ENCODE results near the gene UBAP1L.

UBAP1L gene

GRCh38 chr15:65067317-65067644 lies 47.7 kb downstream of the UBAP1L start:
- no peak for FAIRE-seq
- DNase-seq (ENCODE audit: low spot score): no peak

DNA sequence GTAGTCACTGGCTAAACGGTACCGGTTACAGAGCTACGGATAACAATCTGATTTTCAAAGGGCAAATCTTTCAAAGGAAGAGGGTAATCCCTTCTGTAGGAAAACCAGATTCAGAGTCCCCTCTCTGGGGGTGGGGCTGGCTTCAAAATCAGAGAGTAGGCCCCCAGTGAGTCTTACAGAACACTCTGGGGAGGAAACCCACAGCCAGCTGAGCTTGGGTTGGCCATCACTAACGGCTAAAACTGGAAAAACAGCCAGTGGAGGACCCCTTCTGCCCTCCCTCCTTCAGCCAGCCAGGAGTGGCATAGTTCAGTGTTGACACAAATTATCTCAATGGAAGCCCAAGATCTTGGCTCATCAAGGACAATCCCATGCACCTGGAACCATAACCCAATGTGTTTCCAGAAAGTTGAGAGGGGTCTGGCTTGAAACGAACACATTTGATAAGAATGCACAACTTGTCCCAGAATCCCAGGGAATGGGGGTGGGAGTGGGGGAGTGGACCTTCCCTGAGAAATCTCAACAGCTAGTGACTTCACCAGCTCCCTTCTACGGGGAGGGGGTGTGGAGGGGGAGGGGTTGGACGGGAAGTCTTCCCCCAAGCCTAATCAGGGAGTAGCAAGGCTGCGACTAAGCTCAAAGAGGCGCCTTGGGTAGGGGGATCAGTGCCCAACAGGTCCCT lies 48.2 kb downstream of the UBAP1L start:
- FAIRE-seq (peak; percentile 66), DNase-seq (ENCODE audit: low spot score) (no peak)

GRCh38 chr15:65066001-65066634 lies 48.9 kb downstream of the UBAP1L start:
- FAIRE-seq: no peak

GRCh38 chr15:65062726-65063125 lies 52.3 kb downstream of the UBAP1L start:
- FAIRE-seq: peak; percentile 30

More at GRCh38 chr15:65066001-65066634, 48.9 kb downstream of the UBAP1L start:
- DNase-seq (ENCODE audit: low spot score): no peak

GRCh38 chr15:65062061-65062460 lies 52.9 kb downstream of the UBAP1L start:
- FAIRE-seq: no peak
- no peak for DNase-seq (ENCODE audit: low spot score)

More at GRCh38 chr15:65062726-65063125, 52.3 kb downstream of the UBAP1L start:
- DNase-seq (ENCODE audit: low spot score): no peak

GRCh38 chr15:65060641-65061397 lies 54.2 kb downstream of the UBAP1L start:
- DNase-seq (ENCODE audit: low spot score): no peak
- FAIRE-seq: no peak

- DNase-seq (ENCODE audit: low spot score) (no peak), FAIRE-seq (no peak)
Measured at GRCh38 chr15:65059931-65060596, 54.9 kb downstream of the UBAP1L start.

DNA sequence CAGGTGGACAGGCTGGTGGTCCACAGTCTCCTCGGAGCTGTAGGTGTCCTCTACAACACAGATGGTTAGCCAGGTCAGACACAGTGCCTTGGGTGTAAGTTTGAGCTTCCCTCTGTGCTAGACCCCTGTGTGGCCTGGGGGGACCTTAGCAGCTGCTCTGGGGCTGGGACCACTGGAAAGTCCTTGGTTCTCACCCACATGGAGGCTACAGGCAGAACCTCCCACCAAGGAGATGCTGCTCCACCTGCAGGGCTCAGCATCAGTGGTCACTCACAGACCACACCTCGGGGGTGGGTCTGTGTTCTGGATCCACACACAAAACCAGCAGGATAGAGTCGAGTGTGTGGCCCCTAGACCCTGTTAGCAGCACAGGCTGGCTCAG lies 55.6 kb downstream of the UBAP1L start:
- DNase-seq (ENCODE audit: low spot score) (no peak), FAIRE-seq (no peak)

GRCh38 chr15:65058394-65059368 lies 56.3 kb downstream of the UBAP1L start:
- FAIRE-seq (no peak), DNase-seq (ENCODE audit: low spot score) (no peak)

- DNase-seq (ENCODE audit: low spot score) (peak; percentile 47), FAIRE-seq (no peak)
Measured at GRCh38 chr15:65057549-65057940, 57.5 kb downstream of the UBAP1L start.

DNA sequence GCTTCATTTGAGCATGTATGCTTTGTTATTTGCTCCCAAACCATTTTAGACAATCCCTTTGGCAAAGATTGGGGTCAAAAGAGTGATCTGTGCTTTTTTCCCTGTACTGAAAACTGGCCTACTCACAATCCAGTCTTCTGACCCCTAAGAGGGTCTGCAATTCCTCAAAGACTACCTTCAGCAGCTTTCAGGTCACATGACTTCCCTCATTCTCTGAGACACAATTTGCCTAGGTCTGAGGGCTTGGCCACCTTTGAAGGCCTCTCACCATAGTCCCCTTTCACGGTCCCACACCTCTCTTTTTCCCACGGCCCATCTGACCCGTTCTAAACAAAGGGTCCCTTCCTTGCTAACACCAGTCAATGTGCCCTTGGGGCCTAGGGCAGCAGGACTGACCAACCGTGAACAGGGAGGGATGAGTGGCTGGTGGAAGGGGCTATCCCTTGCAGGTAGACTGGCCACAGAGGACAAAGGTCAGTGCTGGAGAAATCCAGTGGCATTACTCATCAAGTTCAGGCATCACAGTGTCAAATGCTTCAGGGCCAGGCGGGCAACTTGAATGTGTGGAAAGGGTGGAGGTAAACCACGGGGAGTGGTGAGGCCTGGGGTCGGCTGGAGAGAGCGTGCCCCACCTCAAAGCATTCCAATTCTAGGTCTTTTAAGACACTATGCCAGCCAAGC lies 58.0 kb downstream of the UBAP1L start:
- peak; percentile 62 for DNase-seq (ENCODE audit: low spot score)
- peak; percentile 82 for FAIRE-seq

GRCh38 chr15:65056106-65056505 lies 58.9 kb downstream of the UBAP1L start:
- no peak for DNase-seq (ENCODE audit: low spot score)

DNA sequence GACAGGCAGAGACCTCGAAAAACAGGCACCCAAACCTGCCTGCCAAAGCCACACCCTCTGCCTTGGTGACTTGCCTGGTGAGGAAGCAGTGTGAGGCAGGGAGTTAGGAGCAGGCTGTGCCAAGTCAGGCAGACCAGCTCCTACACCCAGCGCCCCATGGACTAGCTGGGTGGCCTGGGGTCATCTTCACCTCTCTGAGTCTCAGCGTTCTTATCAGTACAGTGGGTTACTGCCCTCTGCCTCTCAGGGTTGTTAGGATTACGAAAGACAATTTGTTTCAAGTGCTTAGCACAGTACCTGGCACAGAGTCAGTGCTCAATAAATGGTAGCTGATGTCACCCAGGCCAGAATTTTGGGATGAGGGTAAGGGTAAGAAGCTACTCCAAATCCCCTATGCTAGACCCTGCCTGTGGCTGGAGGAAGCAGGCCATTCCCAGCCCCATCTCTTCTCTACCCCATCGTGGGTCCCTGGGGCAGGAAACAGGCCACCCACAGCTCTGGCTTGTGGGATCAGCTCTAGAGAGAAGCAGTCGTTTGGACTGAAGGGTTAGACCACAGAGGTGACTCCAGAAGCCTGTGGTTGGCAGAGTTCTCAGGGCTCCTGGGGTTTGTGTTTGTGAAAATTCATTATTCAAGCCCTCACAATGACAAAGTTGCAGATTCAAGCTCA lies 59.7 kb downstream of the UBAP1L start:
- DNase-seq (ENCODE audit: low spot score): no peak

More at GRCh38 chr15:65056106-65056505, 58.9 kb downstream of the UBAP1L start:
- FAIRE-seq: no peak

GRCh38 chr15:65054333-65055200 lies 60.4 kb downstream of the UBAP1L start:
- peak; percentile 86 for DNase-seq (ENCODE audit: low spot score)
- FAIRE-seq: peak; percentile 83

More for the DNA sequence above, 59.7 kb downstream of the UBAP1L start:
- no peak for FAIRE-seq

DNA sequence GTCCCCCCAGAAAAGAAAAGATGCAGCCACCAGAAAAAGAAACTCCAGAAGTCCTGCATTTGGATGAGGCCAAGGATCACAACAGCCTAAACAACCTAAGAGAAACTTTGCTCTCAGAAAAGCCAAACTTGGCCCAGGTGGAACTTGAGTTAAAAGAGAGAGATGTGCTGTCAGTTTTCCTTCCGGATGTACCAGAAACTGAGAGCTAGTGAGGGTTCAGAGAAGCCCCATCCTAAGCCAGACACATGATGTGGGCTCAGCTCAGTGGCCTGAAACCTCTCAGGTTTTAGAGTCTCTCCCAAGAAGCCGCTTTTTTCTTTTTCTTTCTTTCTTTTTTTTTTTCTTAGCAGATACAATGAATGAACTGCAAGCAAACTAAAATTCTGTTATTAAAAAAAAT lies 62.0 kb downstream of the UBAP1L start:
- DNase-seq (ENCODE audit: low spot score) (no peak), FAIRE-seq (no peak)

DNA sequence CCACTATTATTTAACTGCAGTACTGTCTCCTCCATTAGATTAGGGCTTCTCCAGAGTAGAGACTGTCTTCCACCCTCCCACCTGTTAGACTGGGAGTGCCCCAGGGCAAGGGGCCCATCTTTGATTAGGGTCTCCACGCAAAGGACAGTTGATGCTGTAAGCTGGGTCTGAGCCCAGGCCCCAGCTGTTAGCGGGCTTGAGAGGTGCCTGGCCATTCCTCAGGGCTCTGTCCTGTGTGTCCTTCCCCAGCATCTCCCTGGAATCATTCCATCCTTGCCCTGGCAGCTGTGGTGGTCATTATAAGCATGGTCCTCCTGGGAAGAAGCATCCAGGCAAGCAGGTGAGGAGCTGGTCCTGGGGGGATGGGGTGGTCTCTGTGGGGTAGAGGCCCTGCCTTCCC lies 63.7 kb downstream of the UBAP1L start:
- no peak for DNase-seq (ENCODE audit: low spot score)
- FAIRE-seq: no peak

DNA sequence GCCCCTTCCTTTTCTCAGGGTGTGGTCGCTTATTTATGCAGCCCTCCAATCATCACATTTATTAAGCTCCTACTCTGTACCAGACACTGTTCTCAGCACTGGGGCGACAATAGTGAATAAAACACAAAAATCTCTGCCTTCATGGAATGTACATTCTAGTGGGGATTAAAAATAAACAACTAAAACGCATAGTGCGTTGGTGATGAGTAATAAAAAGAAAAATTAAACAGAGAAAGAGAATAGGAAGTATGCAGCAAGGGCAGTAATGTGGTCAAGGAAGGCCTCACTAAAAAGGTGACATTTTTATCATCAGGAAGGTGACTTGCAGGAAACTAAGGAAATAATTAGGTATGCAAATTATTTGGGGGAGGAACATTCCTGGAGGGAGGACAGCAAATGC lies 64.7 kb downstream of the UBAP1L start:
- DNase-seq (ENCODE audit: low spot score): no peak
- FAIRE-seq: no peak

DNA sequence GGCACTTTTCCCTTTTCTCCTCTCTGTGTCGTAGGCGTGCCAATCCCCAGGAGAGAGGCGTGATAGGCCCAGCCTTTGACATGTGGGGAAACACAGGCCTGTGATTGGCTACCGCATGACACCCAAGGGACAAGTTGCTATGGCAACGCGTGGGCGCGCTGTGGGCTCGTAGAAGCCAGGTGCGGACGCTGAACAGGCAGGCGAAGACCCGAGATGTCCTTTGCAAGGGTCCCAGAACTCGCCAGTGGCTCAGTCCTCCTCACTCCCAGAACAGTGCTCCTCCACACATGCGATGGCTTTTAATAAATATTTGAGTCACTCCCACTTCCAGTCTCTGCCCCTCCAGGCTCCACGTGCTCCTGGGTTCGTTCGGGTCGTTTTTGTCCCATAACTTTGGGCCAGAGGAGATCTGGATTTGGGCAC lies 65.6 kb downstream of the UBAP1L start:
- peak; percentile 92 for FAIRE-seq
- DNase-seq (ENCODE audit: low spot score): peak; percentile 100

GRCh38 chr15:65048241-65048640 lies 66.8 kb downstream of the UBAP1L start:
- FAIRE-seq: no peak
- DNase-seq (ENCODE audit: low spot score): no peak
